Ishikawa (cell line): ENCODE data around the gene ARCN1.

ENCODE experiments used
- CEBPB ChIP-seq: IDR thresholded peaks from 2 replicates; pipeline ENCODE4 v1.6.1; 2012
- CREB1 ChIP-seq: IDR thresholded peaks from 2 replicates; pipeline ENCODE4 v1.6.1; 2012; ENCODE audit warnings: low read depth
- EGR1 ChIP-seq: IDR thresholded peaks from 2 replicates; pipeline ENCODE4 v1.6.1; 2012
- EP300 ChIP-seq: IDR thresholded peaks from 2 replicates; pipeline ENCODE4 v1.6.1; 2012; ENCODE audit warnings: borderline replicate concordance
- FOXM1 ChIP-seq: IDR thresholded peaks from 2 replicates; pipeline ENCODE4 v1.6.1; 2012; ENCODE audit warnings: low read depth, borderline replicate concordance
- NFIC ChIP-seq: IDR thresholded peaks from 2 replicates; pipeline ENCODE4 v1.6.1; 2012
- RAD21 ChIP-seq: IDR thresholded peaks from 2 replicates; pipeline ENCODE4 v1.6.1; 2012; ENCODE audit warnings: low read depth
- REST ChIP-seq: IDR thresholded peaks from 2 replicates; pipeline ENCODE4 v1.6.1; 2012; ENCODE audit warnings: low read depth, mild to moderate bottlenecking
- TAF1 ChIP-seq: IDR thresholded peaks from 2 replicates; pipeline ENCODE4 v1.6.1; 2012; ENCODE audit warnings: low read depth, mild to moderate bottlenecking
- TCF12 ChIP-seq: IDR thresholded peaks from 2 replicates; pipeline ENCODE4 v1.6.1; 2012; ENCODE audit warnings: low read depth
- TEAD4 ChIP-seq: IDR thresholded peaks from 2 replicates; pipeline ENCODE4 v1.6.1; 2012
- USF1 ChIP-seq: IDR thresholded peaks from 2 replicates; pipeline ENCODE4 v1.6.1; 2012
- YY1 ChIP-seq: IDR thresholded peaks from 2 replicates; pipeline ENCODE4 v1.6.1; 2012; ENCODE audit warnings: low read depth
- ZBTB7A ChIP-seq: IDR thresholded peaks from 2 replicates; pipeline ENCODE4 v1.6.1; 2012; ENCODE audit warnings: low read depth
- TF ChIP-seq, protein P1 (sequence below): IDR thresholded peaks from 2 replicates; pipeline ENCODE4 v1.6.1; 2012

Gene ARCN1

DNA sequence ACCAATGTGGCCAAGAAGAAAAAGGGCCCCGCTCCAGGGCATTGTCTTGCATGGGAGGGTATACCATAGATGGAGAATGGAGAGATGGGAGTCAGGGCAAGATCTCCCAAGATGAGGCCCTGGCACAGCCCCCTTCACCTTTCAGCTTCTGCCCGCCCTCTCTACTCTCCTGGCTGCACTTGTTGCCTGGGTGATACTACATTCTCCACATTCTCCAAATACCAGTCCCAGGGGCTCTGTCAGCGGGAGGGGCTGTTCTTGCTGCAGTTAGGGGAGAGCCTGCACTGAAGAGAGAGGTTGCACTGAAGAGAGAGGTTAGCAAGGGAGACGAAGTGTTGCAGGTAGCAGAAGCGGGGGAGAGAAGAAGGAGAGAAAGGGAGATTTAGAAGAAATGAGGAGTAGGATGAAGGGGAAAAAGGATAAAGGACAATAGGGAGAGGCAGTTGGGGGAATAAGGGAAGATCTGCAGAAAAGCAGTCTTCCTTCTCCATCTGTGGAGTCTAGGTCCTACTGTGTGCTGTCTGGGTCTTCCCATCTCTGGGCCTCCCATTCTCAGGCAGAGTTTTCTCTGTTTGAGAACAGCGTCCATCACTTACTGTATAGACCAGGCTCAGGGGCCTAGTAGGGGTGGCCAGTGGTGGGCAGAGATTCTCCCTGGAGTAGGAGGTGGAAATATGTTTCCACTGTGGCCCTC, 43.2 kb downstream of the ARCN1 start:
- TF ChIP-seq TEAD4 (peak; percentile 100), CREB1 (no peak), ZBTB7A (peak; percentile 69; the same call in 1 of the 2 replicates)

DNA sequence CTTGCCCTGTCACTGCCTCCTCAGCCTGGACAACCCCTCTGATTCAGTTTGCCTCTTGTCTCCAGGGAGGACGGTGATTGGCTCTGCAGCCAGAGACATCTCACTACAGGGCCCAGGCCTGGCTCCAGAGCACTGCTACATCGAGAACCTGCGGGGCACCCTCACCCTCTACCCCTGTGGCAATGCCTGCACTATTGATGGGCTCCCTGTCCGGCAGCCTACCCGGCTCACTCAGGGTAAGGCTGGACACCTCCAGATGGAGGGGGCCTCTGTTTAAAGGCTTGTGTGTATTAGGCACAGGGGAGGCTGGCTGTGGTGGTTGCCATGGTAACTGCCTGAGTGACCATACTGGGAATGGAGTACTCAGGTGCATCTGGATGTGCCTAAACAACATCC, 43.8 kb downstream of the ARCN1 start:
- TF ChIP-seq CEBPB (no peak), YY1 (no peak), RAD21 (no peak), EP300 (no peak), EGR1 (no peak), NFIC (no peak), REST (no peak), ZBTB7A (no peak), TEAD4 (no peak), FOXM1 (no peak), CREB1 (no peak), USF1 (no peak), TCF12 (no peak), TAF1 (no peak)
- TF ChIP-seq, protein P1, sequence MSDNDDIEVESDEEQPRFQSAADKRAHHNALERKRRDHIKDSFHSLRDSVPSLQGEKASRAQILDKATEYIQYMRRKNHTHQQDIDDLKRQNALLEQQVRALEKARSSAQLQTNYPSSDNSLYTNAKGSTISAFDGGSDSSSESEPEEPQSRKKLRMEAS = no peak

DNA sequence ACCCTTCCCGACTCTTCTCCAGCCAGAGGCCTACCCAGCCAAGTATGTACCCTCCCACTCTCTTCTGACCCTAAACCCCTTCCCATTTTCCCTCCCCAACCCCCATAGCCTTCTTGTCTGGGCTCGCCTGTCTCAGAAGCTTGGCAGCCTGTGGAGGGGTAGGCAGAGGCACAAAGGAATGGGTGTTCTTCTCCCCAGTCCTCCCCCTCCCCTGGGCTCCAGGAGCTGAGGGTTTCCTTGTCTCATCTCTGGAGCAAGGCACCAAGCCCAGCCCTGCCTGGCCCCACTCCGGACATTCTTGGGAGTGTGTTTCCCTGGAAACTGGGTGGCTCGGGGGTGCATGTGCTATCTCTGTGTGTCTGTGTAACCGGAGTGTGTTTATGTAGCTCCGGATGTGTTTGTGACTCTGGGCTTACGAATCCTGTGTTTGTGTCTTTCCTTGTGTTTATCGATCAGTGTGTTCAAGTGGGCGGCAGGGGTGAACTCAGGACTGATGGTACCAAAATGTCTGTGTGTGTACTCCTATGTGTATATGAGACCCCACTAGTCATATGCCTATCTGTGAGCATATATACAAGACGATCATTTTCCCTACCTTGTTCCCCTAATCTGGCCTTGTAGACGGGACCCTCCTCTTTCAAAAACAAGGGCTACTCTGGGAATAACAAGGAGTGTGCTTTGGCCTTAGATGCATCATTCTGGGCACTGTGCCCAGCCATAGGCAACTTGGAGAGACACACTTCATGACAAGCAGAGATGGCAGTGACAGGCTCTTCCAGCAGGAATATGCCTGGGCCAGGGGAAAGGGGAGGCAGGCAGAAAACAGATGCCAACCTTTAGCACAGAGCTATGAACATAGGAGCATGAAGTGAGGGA, 46.1 kb downstream of the ARCN1 start:
- no peak for TF ChIP-seq CEBPB
- no peak for TF ChIP-seq EGR1
- TF ChIP-seq, protein P1 = no peak
- TF ChIP-seq YY1 = no peak
- no peak for TF ChIP-seq FOXM1
- TF ChIP-seq TCF12 = no peak

DNA sequence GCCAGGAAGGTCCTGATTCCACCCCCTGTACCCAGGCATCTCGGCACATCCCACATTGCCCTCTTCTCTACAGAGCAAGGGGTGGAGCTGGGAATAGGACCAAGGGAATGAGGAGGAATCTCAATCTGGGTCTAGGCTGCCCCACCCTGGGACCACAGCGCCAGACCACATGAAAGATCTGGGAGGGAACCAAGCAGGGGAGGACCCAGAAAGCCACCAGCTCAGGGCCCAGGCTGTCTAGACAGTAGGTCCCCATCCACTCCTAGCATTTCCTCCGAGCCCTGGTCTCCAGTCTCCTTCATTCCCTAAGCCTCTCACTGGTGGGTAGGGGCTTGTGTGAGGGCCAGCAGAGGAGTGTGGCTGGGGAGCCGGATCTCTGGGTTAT, 46.8 kb downstream of the ARCN1 start:
- TF ChIP-seq EP300 = no peak

DNA sequence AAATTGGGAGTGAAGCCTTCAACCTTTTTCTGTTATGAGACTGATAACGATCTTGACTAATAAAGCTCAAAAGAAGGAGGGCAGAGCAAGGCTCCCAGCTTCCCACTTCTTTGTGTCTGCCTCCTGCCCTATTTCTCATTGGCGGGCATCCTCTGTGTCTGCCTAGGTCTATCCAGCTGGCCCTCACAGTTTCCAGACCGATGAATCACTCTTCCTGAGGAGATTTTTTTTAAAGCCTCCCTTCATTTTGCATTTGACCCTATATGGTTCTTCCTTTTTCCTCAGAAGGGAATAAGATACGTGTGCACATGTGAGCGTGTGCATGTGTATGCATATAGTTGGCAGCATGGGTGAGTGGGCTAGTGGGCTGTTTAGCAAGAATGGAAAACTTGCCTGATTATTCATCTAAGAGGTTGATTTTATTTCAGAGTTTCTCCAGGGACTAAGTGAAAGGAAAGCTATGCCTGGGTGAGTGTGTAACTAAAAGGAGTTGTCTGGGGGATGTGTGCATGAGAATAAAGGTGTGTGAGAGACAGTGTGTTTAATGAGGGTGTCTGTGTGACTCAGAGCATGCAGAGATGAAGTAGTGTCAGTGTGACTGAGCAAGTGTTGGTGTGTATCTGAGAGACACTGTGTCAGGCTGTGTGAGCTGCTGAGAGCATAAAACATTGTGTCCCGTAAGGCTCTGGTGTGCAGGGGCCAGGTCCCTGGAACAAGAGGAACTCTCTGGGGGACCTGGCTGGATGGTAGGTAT, 47.4 kb downstream of the ARCN1 start:
- no peak for TF ChIP-seq FOXM1
- TF ChIP-seq NFIC = no peak
- TF ChIP-seq YY1 = no peak
- no peak for TF ChIP-seq EP300

- TF ChIP-seq TAF1 = no peak
- TF ChIP-seq, protein P1 = no peak
- no peak for TF ChIP-seq CEBPB
- TF ChIP-seq CREB1 = no peak
- no peak for TF ChIP-seq EP300
- TF ChIP-seq YY1 = no peak
- TF ChIP-seq NFIC = no peak
- TF ChIP-seq RAD21 = no peak
- TF ChIP-seq USF1 = no peak
- TF ChIP-seq EGR1 = no peak
- TF ChIP-seq ZBTB7A = no peak
Observed at GRCh38 chr11:118620529-118621070, 48.4 kb downstream of the ARCN1 start.

DNA sequence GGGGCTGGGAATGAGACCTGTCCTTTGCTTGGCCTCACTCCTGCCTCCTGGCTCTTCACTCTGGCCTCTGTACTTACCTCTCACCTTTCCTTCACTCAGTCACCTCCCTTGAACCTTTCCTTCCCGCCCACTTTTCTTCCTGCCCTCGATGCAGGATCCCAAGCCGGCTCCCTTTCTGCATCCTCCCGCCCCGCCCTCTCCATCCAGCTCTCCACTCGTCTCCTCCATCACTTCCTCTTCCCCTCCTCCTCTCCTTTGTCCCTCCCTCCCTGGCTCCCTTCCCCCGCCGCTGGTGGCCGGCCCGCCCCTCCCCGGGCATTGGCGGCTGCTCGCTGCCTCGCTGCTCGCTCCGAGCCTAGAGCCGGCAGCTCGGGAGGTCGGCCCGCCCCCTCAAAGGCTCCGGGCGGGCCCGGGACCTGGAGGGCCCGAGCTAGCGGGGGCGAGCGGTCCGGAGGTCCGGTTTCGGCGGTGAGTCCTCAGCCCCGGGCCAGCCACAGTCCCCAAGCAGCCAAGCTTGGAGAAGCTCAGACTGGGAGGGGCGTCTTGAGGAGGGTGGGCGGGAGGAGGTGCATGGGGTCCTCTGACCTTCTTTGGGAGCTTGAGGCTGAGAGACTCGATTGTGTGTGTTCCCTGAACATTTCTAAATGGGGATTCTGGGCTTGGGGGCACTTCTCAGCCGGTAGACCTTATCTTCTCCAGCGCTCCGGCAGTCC, 49.0 kb downstream of the ARCN1 start:
- TF ChIP-seq RAD21 (no peak), TAF1 (no peak; the same call in 1 of the 2 replicates), YY1 (no peak), CREB1 (no peak), ZBTB7A (0 out of 2 replicates have a peak, but pooled peaks have one; percentile 48), EGR1 (no peak)
- TF ChIP-seq, protein P1 = 0 out of 2 replicates have a peak, but pooled peaks have one; percentile 13
